ENCODE measurements around the gene SKAP1. TPM values are rescaled to one million over a fixed set of nuclear protein-coding genes. Genes with fewer than 3 reads are reported as not detected.

Gene SKAP1
- total RNA-seq, 1 donor from 2014 or later, result 0.69 TPM

- Mint-ChIP-seq H3K4me1 (ENCODE audit: low read depth) (peaks cover 15% of the 10 kb centered on the region), H3K27ac (no peak overlapping the region), H3K9me3 (ENCODE audit: low read depth) (no peaks in the 10 kb centered on the region), H3K4me3 (ENCODE audit: low read depth) (no peak overlapping the region), H3K27me3 (peaks cover 21% of the 10 kb centered on the region), H3K36me3 (ENCODE audit: insufficient read depth) (no peaks in the 10 kb centered on the region)
- no peak for DNase-seq (ENCODE audit: low spot score, unreplicated experiment)
- TF ChIP-seq, protein P1, sequence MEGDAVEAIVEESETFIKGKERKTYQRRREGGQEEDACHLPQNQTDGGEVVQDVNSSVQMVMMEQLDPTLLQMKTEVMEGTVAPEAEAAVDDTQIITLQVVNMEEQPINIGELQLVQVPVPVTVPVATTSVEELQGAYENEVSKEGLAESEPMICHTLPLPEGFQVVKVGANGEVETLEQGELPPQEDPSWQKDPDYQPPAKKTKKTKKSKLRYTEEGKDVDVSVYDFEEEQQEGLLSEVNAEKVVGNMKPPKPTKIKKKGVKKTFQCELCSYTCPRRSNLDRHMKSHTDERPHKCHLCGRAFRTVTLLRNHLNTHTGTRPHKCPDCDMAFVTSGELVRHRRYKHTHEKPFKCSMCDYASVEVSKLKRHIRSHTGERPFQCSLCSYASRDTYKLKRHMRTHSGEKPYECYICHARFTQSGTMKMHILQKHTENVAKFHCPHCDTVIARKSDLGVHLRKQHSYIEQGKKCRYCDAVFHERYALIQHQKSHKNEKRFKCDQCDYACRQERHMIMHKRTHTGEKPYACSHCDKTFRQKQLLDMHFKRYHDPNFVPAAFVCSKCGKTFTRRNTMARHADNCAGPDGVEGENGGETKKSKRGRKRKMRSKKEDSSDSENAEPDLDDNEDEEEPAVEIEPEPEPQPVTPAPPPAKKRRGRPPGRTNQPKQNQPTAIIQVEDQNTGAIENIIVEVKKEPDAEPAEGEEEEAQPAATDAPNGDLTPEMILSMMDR (IDR thresholded peaks at IDR 0.05; ENCODE audit: unreplicated experiment), result no peak
These were observed 38.3 kb upstream of the SKAP1 start for GRCh38 chr17:48468299-48468698.

DNA sequence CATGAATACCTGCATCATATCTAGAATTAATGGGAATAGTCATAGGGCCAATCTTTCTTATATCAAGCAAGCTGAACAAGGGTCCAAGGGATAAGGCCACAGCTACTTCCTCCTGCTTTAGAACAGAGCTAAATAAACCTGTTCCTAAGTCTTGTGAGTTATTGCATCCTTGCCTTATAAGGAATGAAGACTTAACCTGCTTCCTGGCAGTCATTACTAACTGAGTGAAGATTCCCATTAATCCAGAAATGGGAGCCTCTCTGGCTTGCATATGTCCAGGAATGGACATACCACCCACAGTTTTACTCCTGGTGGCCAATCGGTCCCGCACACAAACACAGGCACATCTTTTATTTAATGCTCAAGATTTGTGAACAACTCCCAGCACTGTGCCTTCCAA lies 35.9 kb upstream of the SKAP1 start:
- DNase-seq (ENCODE audit: low spot score, unreplicated experiment), result no peak
- Mint-ChIP-seq H3K36me3 (ENCODE audit: insufficient read depth) (no peaks in the 10 kb centered on the region), H3K27ac (no peak overlapping the region), H3K27me3 (peaks cover 33% of the 10 kb centered on the region), H3K4me3 (ENCODE audit: low read depth) (no peak overlapping the region), H3K4me1 (ENCODE audit: low read depth) (no peaks in the 10 kb centered on the region), H3K9me3 (ENCODE audit: low read depth) (no peaks in the 10 kb centered on the region)
- TF ChIP-seq, protein P1 (IDR thresholded peaks at IDR 0.05; ENCODE audit: unreplicated experiment), result no peak

GRCh38 chr17:48463526-48463925 lies 33.5 kb upstream of the SKAP1 start:
- TF ChIP-seq, protein P1 (IDR thresholded peaks at IDR 0.05; ENCODE audit: unreplicated experiment), result no peak
- Mint-ChIP-seq H3K36me3 (ENCODE audit: insufficient read depth) (no peaks in the 10 kb centered on the region), H3K27me3 (peaks cover 36% of the 10 kb centered on the region), H3K4me3 (ENCODE audit: low read depth) (no peak overlapping the region), H3K27ac (no peak overlapping the region), H3K4me1 (ENCODE audit: low read depth) (no peaks in the 10 kb centered on the region), H3K9me3 (ENCODE audit: low read depth) (no peaks in the 10 kb centered on the region)
- DNase-seq (ENCODE audit: low spot score, unreplicated experiment), result no peak

DNA sequence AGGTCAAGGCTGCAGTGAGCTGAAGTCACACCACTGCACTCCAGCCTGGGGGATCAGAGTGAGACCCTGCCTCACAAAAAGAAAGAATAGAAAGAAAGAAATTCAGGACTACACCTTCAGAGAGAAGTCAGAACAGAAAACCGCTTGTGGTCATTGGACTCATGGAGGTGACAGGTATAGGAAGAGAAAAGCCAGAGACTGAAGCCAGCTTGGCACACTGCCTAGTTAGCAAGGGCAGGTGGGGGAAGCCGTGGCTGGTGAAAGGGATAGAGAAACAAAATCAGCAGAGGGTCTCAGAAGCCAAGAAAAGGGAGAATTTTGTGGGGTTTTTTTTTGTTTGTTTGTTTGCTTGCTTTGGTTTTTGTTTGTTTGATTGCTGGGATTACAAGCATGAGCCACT lies 32.9 kb upstream of the SKAP1 start:
- no peak overlapping the region for H3K27ac Mint-ChIP-seq
- H3K27me3 Mint-ChIP-seq, result peaks cover 36% of the 10 kb centered on the region
- H3K36me3 Mint-ChIP-seq (ENCODE audit: insufficient read depth), result no peaks in the 10 kb centered on the region
- no peak for DNase-seq (ENCODE audit: low spot score, unreplicated experiment)
- H3K4me1 Mint-ChIP-seq (ENCODE audit: low read depth), result no peaks in the 10 kb centered on the region
- H3K9me3 Mint-ChIP-seq (ENCODE audit: low read depth), result no peaks in the 10 kb centered on the region
- H3K4me3 Mint-ChIP-seq (ENCODE audit: low read depth), result no peak overlapping the region
- TF ChIP-seq, protein P1 (IDR thresholded peaks at IDR 0.05; ENCODE audit: unreplicated experiment), result no peak

DNA sequence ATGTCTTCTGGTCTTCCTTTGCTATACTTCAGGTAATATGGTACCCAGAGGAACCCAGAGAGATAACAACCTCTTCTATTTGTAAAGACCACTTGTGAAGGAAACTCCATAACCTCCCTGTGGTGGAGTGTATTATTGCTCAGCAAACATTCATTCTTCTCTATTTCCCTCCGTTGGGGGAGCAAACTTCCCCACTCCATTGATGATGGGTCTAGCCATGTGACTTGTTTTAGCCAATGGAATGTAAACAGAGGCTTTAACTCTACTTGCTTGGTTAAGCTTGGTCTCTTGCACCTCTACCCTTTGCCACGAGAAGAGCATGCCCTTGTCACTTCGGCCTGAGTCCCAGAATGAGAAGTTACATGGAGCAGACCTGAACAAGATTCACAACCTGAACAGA lies 30.0 kb upstream of the SKAP1 start:
- Mint-ChIP-seq H3K36me3 (ENCODE audit: insufficient read depth) (no peaks in the 10 kb centered on the region), H3K4me1 (ENCODE audit: low read depth) (peaks cover 12% of the 10 kb centered on the region), H3K4me3 (ENCODE audit: low read depth) (no peak overlapping the region), H3K27me3 (peaks cover 49% of the 10 kb centered on the region), H3K9me3 (ENCODE audit: low read depth) (no peaks in the 10 kb centered on the region), H3K27ac (no peak overlapping the region)
- no peak for DNase-seq (ENCODE audit: low spot score, unreplicated experiment)
- TF ChIP-seq, protein P1 (IDR thresholded peaks at IDR 0.05; ENCODE audit: unreplicated experiment), result no peak

Data from progenitor cell of endocrine pancreas (in vitro differentiated cells).